Stimulated activated CD8-positive, alpha-beta memory T cell treated with anti-CD3 and anti-CD28 coated beads, Interleukin-15, amount 100 ng/mL, for 48 hours (primary cell): ENCODE results near the gene INSC.

Experiments
- DNase-seq, 2 donors: peaks; one replicate each; pipeline ENCODE4 v3.0.0-alpha.2; 2020; ENCODE audit warnings: low read depth in 2 of 2

The INSC gene

DNA sequence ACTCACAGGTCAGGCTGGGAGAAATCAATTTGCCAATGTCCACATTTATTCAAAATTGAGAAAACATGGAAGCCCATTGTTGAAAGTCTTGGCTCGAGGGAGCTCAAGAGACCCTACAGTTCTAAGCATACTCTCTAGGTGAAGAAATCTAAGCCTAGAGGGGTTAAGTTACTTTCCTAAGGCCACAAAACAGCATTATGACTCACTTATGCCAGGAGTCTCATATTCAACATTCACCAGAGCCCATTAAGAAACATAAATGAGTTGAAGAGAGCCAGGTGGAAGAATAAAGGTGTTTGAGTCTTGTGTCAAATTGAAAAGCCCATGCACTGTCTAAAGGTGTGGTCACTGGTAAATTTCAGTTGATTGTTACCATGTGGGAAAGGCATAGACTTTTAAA, 108.1 kb downstream of the INSC start:
- no peak for DNase-seq

- DNase-seq = no peak
These were observed 108.6 kb downstream of the INSC start for GRCh38 chr11:15223318-15223717.

- DNase-seq = no peak
These were observed 109.7 kb downstream of the INSC start for GRCh38 chr11:15224466-15224865.

DNA sequence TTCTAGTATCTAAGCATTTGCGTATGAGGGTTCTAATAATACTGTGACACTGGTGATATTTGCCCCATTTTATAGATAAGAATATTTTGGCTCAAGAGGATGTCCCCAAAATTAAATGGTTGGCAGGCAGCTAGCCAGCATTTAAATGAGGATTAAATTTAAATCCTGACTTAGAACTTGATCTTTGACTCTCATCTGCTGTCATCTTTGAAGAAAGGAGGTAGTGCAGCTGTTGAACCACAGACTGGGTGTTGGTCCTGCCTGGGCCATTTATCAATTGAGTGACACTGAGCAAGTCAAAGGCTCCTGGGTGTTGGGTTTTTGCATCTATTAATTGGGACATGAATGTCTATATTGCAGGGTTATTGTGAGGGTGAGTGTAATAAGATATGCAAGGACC, 112.3 kb downstream of the INSC start:
- DNase-seq = no peak

DNA sequence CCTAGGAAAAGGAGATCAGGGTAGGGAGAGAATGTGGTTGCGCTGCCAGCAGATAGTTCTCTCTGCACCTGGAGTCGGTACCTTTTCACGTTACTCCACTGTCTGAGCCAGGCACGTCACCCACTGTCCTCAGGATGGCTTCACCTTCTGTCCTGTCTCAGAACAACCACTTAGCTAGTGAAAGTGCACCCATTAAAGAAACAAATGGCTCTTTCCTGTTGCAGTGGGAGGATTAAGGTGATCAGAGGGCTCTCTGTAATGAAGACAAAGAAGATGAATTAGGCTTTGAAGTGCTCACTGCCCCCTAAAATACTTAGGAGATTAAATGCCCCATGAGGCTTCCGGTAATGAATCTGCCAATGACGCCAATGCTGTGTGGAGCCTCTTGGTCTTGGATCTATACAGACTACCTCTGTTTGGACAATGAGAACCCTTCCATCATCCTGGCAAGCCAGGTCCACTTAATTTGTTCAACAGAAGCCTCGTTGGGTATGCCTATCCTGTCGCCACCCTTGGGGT, 113.7 kb downstream of the INSC start:
- no peak for DNase-seq

GRCh38 chr11:15229069-15229468, 114.3 kb downstream of the INSC start:
- no peak for DNase-seq

- no peak for DNase-seq
These were observed 117.8 kb downstream of the INSC start for GRCh38 chr11:15232496-15232895.

- no peak for DNase-seq
These were observed 118.8 kb downstream of the INSC start for GRCh38 chr11:15233371-15234165.

DNA sequence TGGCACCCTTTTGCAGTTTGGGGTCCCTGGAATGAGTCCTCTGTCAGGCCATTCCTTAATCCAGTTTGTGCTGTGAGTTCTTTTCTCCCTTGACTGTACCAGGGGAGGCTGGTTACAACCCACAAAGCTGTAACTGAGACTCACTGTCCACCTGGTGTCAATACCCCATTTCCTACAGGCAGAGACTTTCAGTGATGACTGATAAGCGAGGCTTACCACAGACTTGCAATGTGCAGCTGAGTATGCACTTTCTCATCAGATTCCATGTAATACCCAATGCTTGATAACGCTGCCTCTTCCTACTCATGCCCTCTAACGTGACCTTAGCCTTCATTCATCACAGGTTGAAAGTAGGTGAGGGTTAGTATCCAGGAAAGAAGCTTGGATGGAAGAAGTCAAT, 120.1 kb downstream of the INSC start:
- DNase-seq = no peak

DNA sequence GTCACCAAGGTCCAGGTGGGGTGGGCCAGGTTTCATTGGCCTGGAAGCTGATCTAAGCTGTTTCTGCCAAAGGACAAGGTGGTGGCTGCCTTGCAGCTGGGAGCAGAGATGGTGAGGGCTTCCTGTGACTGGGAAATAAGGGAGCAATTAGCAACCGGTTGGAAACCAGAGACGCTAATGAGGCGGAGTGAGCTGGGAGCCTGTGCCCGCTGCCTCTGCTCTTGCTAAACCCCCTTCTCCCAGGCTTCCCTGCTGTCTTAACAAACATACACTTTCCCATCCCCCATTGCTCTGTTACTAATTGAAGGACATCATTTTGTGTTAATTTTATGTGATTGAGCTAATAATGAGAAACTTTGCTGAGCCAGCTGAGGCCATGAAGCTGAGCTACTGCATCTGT, 121.8 kb downstream of the INSC start:
- no peak for DNase-seq

GRCh38 chr11:15238856-15239255, 124.1 kb downstream of the INSC start:
- DNase-seq = no peak

- no peak for DNase-seq
These were observed 134.0 kb downstream of the INSC start for GRCh38 chr11:15248749-15249148.

- no peak for DNase-seq
These were observed 143.9 kb downstream of the INSC start for GRCh38 chr11:15258433-15259165.

DNA sequence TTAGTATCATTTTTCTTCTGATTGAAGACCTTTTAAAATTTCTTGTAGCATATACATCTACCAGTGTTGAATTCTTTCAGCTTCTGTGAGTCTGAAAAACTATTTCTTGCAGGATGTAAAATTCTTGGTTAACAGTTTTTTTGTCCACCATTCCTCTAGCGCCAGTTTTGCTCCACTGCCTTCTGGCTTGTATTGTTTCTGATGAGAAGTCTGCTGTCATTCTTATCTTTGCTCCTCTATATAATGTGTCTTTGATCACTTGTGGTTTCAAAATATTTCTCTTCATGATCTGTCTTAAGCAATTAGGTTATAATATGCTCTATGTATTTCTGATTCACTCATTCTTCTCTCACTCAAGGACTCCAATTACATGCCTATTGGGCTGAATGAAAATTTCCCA, 152.3 kb downstream of the INSC start:
- DNase-seq = no peak

GRCh38 chr11:15268598-15268997, 153.9 kb downstream of the INSC start:
- no peak for DNase-seq

DNA sequence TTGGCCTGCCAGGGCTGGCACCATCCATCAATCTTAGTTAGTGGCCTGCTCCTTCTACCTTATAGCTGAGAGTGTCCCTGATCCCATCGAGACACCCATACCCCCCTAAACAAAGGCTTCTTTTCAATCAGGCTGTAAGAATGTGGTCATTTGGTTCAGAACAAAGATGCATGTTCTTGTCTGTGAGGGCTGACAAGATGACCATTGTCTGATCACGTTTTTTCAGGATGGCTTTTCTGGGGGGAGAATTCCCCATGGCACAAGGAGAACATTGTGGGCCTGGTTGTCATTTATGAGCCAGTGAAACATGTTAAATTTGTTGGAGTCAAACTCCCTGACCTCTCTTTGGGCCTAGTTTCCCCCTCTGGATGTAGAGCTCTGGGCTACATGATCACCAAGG, 160.4 kb downstream of the INSC start:
- DNase-seq = no peak

- DNase-seq = no peak
These were observed 161.9 kb downstream of the INSC start for GRCh38 chr11:15276621-15277020.

DNA sequence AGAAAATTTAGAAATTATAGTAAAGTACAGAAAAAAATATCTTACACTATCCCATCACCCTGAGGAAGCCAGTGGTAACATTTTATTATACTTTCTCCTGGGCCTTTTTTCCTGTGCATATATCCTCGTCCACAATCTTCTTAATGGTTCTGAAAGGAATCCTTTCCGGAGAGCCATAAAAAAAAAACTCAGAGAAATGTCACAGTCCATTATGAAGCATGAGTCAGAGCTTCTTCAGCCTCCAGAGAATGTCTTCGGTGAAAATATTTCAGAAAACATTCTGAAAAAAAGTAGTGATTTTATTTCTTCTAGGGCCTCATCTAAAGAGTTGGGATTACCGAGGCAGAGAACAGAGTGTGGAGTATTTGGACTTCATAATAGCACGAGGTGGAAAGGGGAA, 163.4 kb downstream of the INSC start:
- no peak for DNase-seq

DNA sequence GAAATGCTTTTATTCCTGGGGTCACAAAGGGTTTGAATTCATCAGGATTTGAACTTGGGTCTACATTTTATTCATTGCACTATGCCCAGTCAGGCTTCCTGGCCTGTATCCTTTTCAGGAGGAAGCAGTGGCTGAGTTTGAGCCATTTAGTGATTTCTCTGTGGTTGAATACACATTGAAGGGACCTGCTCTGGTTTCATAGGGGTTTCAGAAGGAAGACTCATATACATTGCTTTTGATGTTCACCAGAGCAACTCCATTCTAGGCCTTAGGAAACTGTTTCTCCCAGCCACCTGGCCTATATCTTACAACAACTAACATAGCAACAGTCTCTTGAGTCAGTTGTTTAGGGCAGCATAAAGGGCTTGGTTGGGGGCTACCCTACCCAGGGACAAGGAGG, 165.7 kb downstream of the INSC start:
- no peak for DNase-seq

DNA sequence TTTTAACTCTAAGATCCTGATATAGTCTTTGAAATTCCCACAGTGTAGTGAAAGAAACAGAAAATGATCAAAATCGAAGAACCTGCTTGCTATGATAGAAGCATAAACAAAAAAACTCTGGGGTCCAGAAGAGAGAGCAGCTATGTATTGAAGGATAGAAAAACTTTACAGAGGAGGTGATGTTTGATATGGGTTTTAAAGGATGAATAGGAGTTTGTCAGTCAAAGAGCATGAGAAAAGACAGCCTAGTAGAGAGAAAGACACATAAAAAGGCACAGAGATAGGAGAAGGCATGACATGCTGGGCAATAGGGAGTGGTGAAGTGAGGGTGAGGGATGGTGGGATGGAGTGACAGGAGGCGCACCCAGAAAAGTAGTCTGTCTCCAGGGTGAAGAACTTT, 168.0 kb downstream of the INSC start:
- DNase-seq = no peak

DNA sequence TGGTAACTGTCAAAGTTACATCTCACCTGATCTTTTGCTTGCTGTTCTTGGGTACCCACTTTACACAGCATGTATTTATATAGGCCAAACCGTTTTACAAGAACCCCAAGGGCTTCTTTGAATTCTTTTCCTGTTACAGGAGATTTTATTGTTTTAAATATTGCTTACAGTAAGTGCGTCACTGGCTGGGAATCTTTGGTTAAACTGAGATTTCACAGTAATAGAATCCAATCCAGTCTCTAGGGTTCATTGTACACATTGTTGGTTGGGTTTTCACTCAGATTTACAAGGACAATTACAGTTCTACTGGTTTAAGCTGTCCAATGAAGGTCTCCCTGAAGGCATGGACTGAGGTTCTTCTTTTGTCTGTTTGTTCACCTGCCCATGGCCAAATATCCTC, 171.7 kb downstream of the INSC start:
- no peak for DNase-seq

GRCh38 chr11:15288863-15289262, 174.1 kb downstream of the INSC start:
- DNase-seq = no peak

DNA sequence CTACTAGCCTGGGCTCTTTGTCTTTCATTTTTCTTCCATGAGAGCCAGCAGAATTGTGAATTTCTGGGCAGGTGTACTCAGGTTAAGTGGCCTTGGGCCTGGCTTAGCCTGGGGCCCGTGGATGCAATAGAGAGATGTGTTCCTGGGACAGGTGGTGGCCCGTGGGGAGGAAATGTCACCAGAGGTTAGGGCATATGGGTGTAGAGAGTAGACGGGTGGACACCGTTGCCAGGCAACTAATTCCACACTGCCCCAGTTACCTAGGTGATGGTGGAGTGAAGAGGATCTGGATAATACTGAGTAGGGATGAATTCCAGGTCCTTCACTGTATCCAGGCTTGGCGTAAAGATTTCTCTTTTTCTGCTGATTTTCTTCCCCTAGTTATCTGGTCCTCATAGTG, 175.0 kb downstream of the INSC start:
- no peak for DNase-seq
